Upper lobe of left lung (tissue), 6 donors: ENCODE data around the gene LRP6. TPM values are rescaled to one million over a fixed set of nuclear protein-coding genes. Genes with fewer than 3 reads are reported as not detected.

Experiments
- ATAC-seq, 2 donors: fragments of 200-7000 bp; cut with Tn5 transposase; one replicate each; pipeline ENCODE4 v1.9.1; 2022; ENCODE audit warnings: mild to moderate bottlenecking in 2 of 2, moderate library complexity in 2 of 2; ENCODE audit not compliant: low FRiP score in 2 of 2
- DNase-seq, 2 donors: peaks; one replicate each; pipeline ENCODE4 v3.0.0-alpha.2; 2019 to 2020
- H3K27ac ChIP-seq, 4 donors: fragments of 200-600 bp; sonication (generic); one replicate each; pipeline ENCODE4 v1.5.1; 2016 to 2019
- H3K27me3 ChIP-seq, 4 donors: fragments of 200-600 bp; sonication (generic); one replicate each; pipeline ENCODE4 v1.5.1; 2017 to 2019
- H3K36me3 ChIP-seq, 4 donors: fragments of 200-600 bp; sonication (generic); one replicate each; pipeline ENCODE4 v1.5.1; 2016 to 2019
- H3K4me1 ChIP-seq, 4 donors: fragments of 200-600 bp; sonication (generic); one replicate each; pipeline ENCODE4 v1.5.1; 2018 to 2019
- H3K4me3 ChIP-seq, 4 donors: fragments of 200-600 bp; sonication (generic); one replicate each; pipeline ENCODE4 v1.5.1; 2017 to 2019; ENCODE audit warnings: mild to moderate bottlenecking in 2 of 4, moderate library complexity in 1 of 4
- H3K9me3 ChIP-seq, 4 donors: fragments of 200-600 bp; sonication (generic); one replicate each; pipeline ENCODE4 v1.5.1; 2018 to 2019
- CTCF ChIP-seq, 6 experiments: fragments of 450-650 bp in 4 of 6; fragments of 200-600 bp in 2 of 6; sonication (generic) in 2 of 6; IDR thresholded peaks; one replicate each; pipeline ENCODE4 v1.5.1; 2016 to 2019; ENCODE audit warnings: antibody characterized with exemption in 6 of 6
- EP300 ChIP-seq, 4 donors: sonication (generic); formaldehyde crosslinking; IDR thresholded peaks; one replicate each; pipeline ENCODE4 v1.5.1; 2017; ENCODE audit warnings: antibody characterized with exemption in 4 of 4, control low read depth in 2 of 4
- POLR2A ChIP-seq, 4 donors: fragments of 450-650 bp; IDR thresholded peaks; one replicate each; pipeline ENCODE4 v1.5.1; 2016 to 2017; ENCODE audit warnings: antibody characterized with exemption in 4 of 4, mild to moderate bottlenecking in 2 of 4
- POLR2AphosphoS5 ChIP-seq, 2 donors: sonication (generic); formaldehyde crosslinking; IDR thresholded peaks; one replicate each; pipeline ENCODE4 v1.5.1; 2017; ENCODE audit warnings: antibody characterized with exemption in 2 of 2
- WGBS, 2 donors: methylation state at CpG; one replicate each; pipeline ENCODE4 v1.1.5; 2017 to 2018; 5-methylcytosine and 5-hydroxymethylcytosine counted together
- total RNA-seq, 6 donors: library from RNA; depleted of rRNA in 4 of 6; stranded (reverse); fragments of >200 nt in 4 of 6; gene quantifications; one replicate each; pipeline versions ENCODE4 v1.1.0 to v1.2.1, GENCODE V29; 2016 to 2021
- donor health status: DM: no; HTN: no; CAD: no; lungs with moderate emphysema.
- donor health status: DM: no; HTN: yes; CAD: no; lungs with severe emphysema.

The LRP6 gene
- total RNA-seq, 6 donors from 2014 or later = 43.3 to 136 (median 66.4) TPM

GRCh38 chr12:12195081-12195480, 71.8 kb downstream of the LRP6 start:
- DNase-seq (no peak), ATAC-seq (no peak)
- TF ChIP-seq EP300 (IDR thresholded peaks at IDR 0.05) (no peak), POLR2AphosphoS5 (IDR thresholded peaks at IDR 0.05) (no peak), CTCF (IDR thresholded peaks at IDR 0.05) (no peak), POLR2A (IDR thresholded peaks at IDR 0.05) (no peak)
- no peak overlapping the region for H3K27ac ChIP-seq
- 90 to 94% methylated on average over 3 of the region's 3 CpGs for WGBS, 2 donors
- H3K27me3 ChIP-seq = no peaks in the 10 kb centered on the region
- H3K9me3 ChIP-seq = peaks cover 0 to 7% (median 2%) of the 10 kb centered on the region in 4 donors
- H3K4me1 ChIP-seq = no peaks in the 10 kb centered on the region
- H3K4me3 ChIP-seq = no peak overlapping the region
- no peaks in the 10 kb centered on the region for H3K36me3 ChIP-seq

GRCh38 chr12:12194206-12194605, 72.6 kb downstream of the LRP6 start:
- H3K4me3 ChIP-seq = no peak overlapping the region
- 55 to 79% methylated on average over 2 of the region's 2 CpGs for WGBS, 2 donors
- H3K36me3 ChIP-seq = no peaks in the 10 kb centered on the region
- H3K9me3 ChIP-seq = peaks cover 0 to 7% (median 2%) of the 10 kb centered on the region in 4 donors
- TF ChIP-seq CTCF (IDR thresholded peaks at IDR 0.05) (no peak), EP300 (IDR thresholded peaks at IDR 0.05) (no peak), POLR2A (IDR thresholded peaks at IDR 0.05) (no peak), POLR2AphosphoS5 (IDR thresholded peaks at IDR 0.05) (no peak)
- no peaks in the 10 kb centered on the region for H3K27me3 ChIP-seq
- no peaks in the 10 kb centered on the region for H3K4me1 ChIP-seq
- DNase-seq = no peak
- no peak overlapping the region for H3K27ac ChIP-seq
- ATAC-seq = no peak

- H3K36me3 ChIP-seq = no peaks in the 10 kb centered on the region
- no peaks in the 10 kb centered on the region for H3K9me3 ChIP-seq
- no peaks in the 10 kb centered on the region for H3K27me3 ChIP-seq
- no peak overlapping the region for H3K27ac ChIP-seq
- no peak overlapping the region for H3K4me3 ChIP-seq
- TF ChIP-seq POLR2AphosphoS5 (IDR thresholded peaks at IDR 0.05) (no peak), CTCF (IDR thresholded peaks at IDR 0.05) (no peak), POLR2A (IDR thresholded peaks at IDR 0.05) (no peak), EP300 (IDR thresholded peaks at IDR 0.05) (no peak)
- ATAC-seq = no peak
- no peak for DNase-seq
- no peaks in the 10 kb centered on the region for H3K4me1 ChIP-seq
- WGBS, 2 donors = 82 to 88% methylated on average over 4 of the region's 4 CpGs
Measured at GRCh38 chr12:12191008-12191407, 75.8 kb downstream of the LRP6 start.

- no peaks in the 10 kb centered on the region for H3K4me1 ChIP-seq
- 79 to 100% methylated on average over 1 of the region's 1 CpG for WGBS, 2 donors
- no peak for ATAC-seq
Measured at GRCh38 chr12:12190087-12190809, 76.6 kb downstream of the LRP6 start.

More at GRCh38 chr12:12190087-12190809, 76.6 kb downstream of the LRP6 start:
- TF ChIP-seq CTCF (IDR thresholded peaks at IDR 0.05) (no peak), POLR2A (IDR thresholded peaks at IDR 0.05) (no peak), EP300 (IDR thresholded peaks at IDR 0.05) (no peak), POLR2AphosphoS5 (IDR thresholded peaks at IDR 0.05) (no peak)
- Histone ChIP-seq H3K27ac (no peak overlapping the region), H3K36me3 (no peaks in the 10 kb centered on the region), H3K9me3 (no peaks in the 10 kb centered on the region), H3K4me3 (no peak overlapping the region), H3K27me3 (no peaks in the 10 kb centered on the region)
- no peak for DNase-seq
